ENCODE measurements around the gene SIAH3. TPM values are rescaled to one million over a fixed set of nuclear protein-coding genes. Genes with fewer than 3 reads are reported as not detected.

SIAH3 gene
- total RNA-seq, 1 experiment from 2014 or later: not detected

DNA sequence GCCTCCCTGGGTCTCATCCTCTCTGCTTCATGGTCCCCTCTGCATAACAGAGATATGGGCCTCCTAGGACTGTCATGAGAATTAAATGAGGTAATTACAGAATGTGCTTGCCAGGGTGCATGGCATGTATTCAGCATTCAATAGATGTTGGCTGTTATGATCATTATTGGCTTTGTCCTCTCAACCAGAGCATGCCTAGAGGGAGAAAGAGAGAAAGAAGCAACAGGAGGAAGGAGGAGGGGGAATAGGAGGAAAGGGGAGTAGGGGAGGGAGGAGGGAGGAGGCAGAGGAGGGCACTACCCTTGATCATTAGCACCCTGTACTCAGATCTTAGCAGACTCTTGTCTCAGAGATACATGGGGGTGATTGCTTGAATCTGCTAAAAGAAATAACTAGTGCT, 41.0 kb upstream of the SIAH3 start:
- H2BK120ac ChIP-seq (ENCODE audit: low read depth, low read length, poor library complexity, severe bottlenecking): no peak overlapping the region
- H3K79me1 ChIP-seq (ENCODE audit: insufficient read depth, low read depth, low read length, poor library complexity, severe bottlenecking): no peaks in the 10 kb centered on the region
- no peak overlapping the region for H3K27ac ChIP-seq (ENCODE audit: insufficient read length, low read depth, low read length)
- H3K23me2 ChIP-seq (ENCODE audit: insufficient read length, low read depth, low read length, poor library complexity, severe bottlenecking): no peaks in the 10 kb centered on the region
- H3K79me2 ChIP-seq (ENCODE audit: insufficient read depth, low read length): no peaks in the 10 kb centered on the region
- H3K18ac ChIP-seq (ENCODE audit: insufficient read length, low read depth, low read length): no peak overlapping the region
- no peaks in the 10 kb centered on the region for H3K36me3 Mint-ChIP-seq (ENCODE audit: insufficient read depth in 1 of 3, low read depth in 3 of 3)
- H3K27ac Mint-ChIP-seq: no peak overlapping the region
- no peak for DNase-seq
- H2AK5ac ChIP-seq (ENCODE audit: insufficient read length, low read length): no peak overlapping the region
- no peak overlapping the region for H2BK5ac ChIP-seq (ENCODE audit: insufficient read length, low read length)
- H3K4ac ChIP-seq (ENCODE audit: low read depth, low read length): no peak overlapping the region
- no peaks in the 10 kb centered on the region for H3K9me3 Mint-ChIP-seq
- H3K14ac ChIP-seq (ENCODE audit: insufficient read depth, low read length): no peak overlapping the region
- H4K8ac ChIP-seq (replicated peaks; ENCODE audit: insufficient read length, low read depth, low read length): no peak overlapping the region
- no peaks in the 10 kb centered on the region for H3K4me1 ChIP-seq (ENCODE audit: insufficient read depth, low read length)
- H4K20me1 ChIP-seq (ENCODE audit: control insufficient read depth, insufficient read depth, insufficient read length): no peaks in the 10 kb centered on the region
- no peak overlapping the region for H3K4me2 ChIP-seq (ENCODE audit: insufficient read depth, insufficient read length, low read length)
- no peak overlapping the region for H2BK12ac ChIP-seq (ENCODE audit: insufficient read length, low read depth, low read length)
- TF ChIP-seq, protein P1, sequence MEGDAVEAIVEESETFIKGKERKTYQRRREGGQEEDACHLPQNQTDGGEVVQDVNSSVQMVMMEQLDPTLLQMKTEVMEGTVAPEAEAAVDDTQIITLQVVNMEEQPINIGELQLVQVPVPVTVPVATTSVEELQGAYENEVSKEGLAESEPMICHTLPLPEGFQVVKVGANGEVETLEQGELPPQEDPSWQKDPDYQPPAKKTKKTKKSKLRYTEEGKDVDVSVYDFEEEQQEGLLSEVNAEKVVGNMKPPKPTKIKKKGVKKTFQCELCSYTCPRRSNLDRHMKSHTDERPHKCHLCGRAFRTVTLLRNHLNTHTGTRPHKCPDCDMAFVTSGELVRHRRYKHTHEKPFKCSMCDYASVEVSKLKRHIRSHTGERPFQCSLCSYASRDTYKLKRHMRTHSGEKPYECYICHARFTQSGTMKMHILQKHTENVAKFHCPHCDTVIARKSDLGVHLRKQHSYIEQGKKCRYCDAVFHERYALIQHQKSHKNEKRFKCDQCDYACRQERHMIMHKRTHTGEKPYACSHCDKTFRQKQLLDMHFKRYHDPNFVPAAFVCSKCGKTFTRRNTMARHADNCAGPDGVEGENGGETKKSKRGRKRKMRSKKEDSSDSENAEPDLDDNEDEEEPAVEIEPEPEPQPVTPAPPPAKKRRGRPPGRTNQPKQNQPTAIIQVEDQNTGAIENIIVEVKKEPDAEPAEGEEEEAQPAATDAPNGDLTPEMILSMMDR (conservative IDR thresholded peaks at IDR 0.05): no peak
- no peaks in the 10 kb centered on the region for H3K27me3 ChIP-seq (ENCODE audit: insufficient read depth, low read length)
- no peak overlapping the region for H4K5ac ChIP-seq (ENCODE audit: insufficient read length, low read depth, low read length)
- H4K91ac ChIP-seq (ENCODE audit: insufficient read length, low read depth, low read length): no peak overlapping the region
- peaks cover 2% of the 10 kb centered on the region in 2 experiments; a peak in 2 of 4 replicates for H3K4me1 Mint-ChIP-seq
- peaks cover 2% of the 10 kb centered on the region; the same call in 1 of the 2 replicates for H3K27me3 Mint-ChIP-seq (ENCODE audit: low read depth)
- H2BK20ac ChIP-seq (ENCODE audit: low read depth, low read length, poor library complexity, severe bottlenecking): no peak overlapping the region
- no peak overlapping the region for H3K4me3 Mint-ChIP-seq
- no peak overlapping the region for H3K9ac ChIP-seq (ENCODE audit: extremely low read depth, insufficient read length, low read length)
- no peak overlapping the region for H3K23ac ChIP-seq (ENCODE audit: insufficient read length, low read depth, low read length)
- no peak overlapping the region for H2BK15ac ChIP-seq (ENCODE audit: low read depth, low read length)
- H3K56ac ChIP-seq (ENCODE audit: insufficient read length, low read depth, low read length): no peak overlapping the region
- no peak overlapping the region for H2AFZ ChIP-seq (ENCODE audit: low read length)
- H3T11ph ChIP-seq (ENCODE audit: low read length): no peak overlapping the region
- no peaks in the 10 kb centered on the region for H3K9me3 ChIP-seq (ENCODE audit: control insufficient read depth, low read depth, low read length)
